Progenitor cell of endocrine pancreas (in vitro differentiated cells): Measurements from ENCODE around the gene OR2S2. TPM values are rescaled to one million over a fixed set of nuclear protein-coding genes. Genes with fewer than 3 reads are reported as not detected.
"Not testable (repeated sequence)": the region's sequence is repeated elsewhere in the genome, so short reads cannot be mapped to it uniquely, and the experiment has no call there.

Source experiments
- DNase-seq: peaks from one replicate; pipeline ENCODE4 v3.0.0; 2021; ENCODE audit warnings: low spot score; ENCODE audit not compliant: unreplicated experiment
- H3K27ac Mint-ChIP-seq: 2 replicates; pipeline ENCODE4 v1.8.0; 2021; ENCODE audit warnings: mild to moderate bottlenecking, moderate library complexity, mixed read lengths
- H3K27me3 Mint-ChIP-seq: 2 replicates; pipeline ENCODE4 v1.8.0; 2021; ENCODE audit warnings: mixed read lengths
- H3K36me3 Mint-ChIP-seq: 2 replicates; pipeline ENCODE4 v1.8.0; 2022; ENCODE audit warnings: mixed read lengths; ENCODE audit not compliant: insufficient read depth
- H3K4me1 Mint-ChIP-seq: 2 replicates; pipeline ENCODE4 v1.8.0; 2021; ENCODE audit warnings: low read depth, mixed read lengths
- H3K4me3 Mint-ChIP-seq: 2 replicates; pipeline ENCODE4 v1.8.0; 2021; ENCODE audit warnings: low read depth, mild to moderate bottlenecking, moderate library complexity, mixed read lengths
- H3K9me3 Mint-ChIP-seq: 2 replicates; pipeline ENCODE4 v1.8.0; 2021; ENCODE audit warnings: low read depth, mixed read lengths
- CTCF ChIP-seq: fragments of 200-600 bp; sonication (generic); IDR thresholded peaks from one replicate; pipeline ENCODE4 v1.5.0; 2021; ENCODE audit warnings: antibody characterized with exemption, mild to moderate bottlenecking; ENCODE audit not compliant: unreplicated experiment
- long read RNA-seq: library from polyadenylated mRNA; unstranded; transcript quantifications from one replicate; pipeline ENCODE4 v2.0.0, GENCODE V29; 2020
- total RNA-seq: library from RNA; stranded (reverse); gene quantifications from 2 replicates; pipeline ENCODE4 v1.2.1, GENCODE V29; 2021

Gene OR2S2
- not detected in 2 replicates for total RNA-seq
- long read RNA-seq: 0 reads

GRCh38 chr9:35958104-35958837 lies at the start of gene OR2S2:
TSS of gene OR2S2 (minus strand) at chr9:35958154. CDS start at chr9:35958098, 56 bp downstream.
- Mint-ChIP-seq H3K27me3 (peaks cover 64% of the 10 kb centered on the region), H3K4me1 (peaks cover 2% of the 10 kb centered on the region), H3K36me3 (no peaks in the 10 kb centered on the region), H3K4me3 (no peak within 1 kb of the TSS), H3K27ac (no peak within 1 kb of the TSS), H3K9me3 (no peaks in the 10 kb centered on the region)
- no peak for DNase-seq
- TF ChIP-seq CTCF: no peak

- TF ChIP-seq CTCF: no peak
- Mint-ChIP-seq H3K36me3 (no peaks in the 10 kb centered on the region), H3K4me1 (no peaks in the 10 kb centered on the region), H3K27me3 (peaks cover 62% of the 10 kb centered on the region), H3K27ac (no peak overlapping the region), H3K4me3 (no peak overlapping the region), H3K9me3 (peaks cover 6% of the 10 kb centered on the region)
- no peak for DNase-seq
Measured at GRCh38 chr9:36007316-36007708, 49.4 kb upstream of the OR2S2 start.

- Mint-ChIP-seq H3K4me3 (no peak overlapping the region), H3K9me3 (peaks cover 6% of the 10 kb centered on the region), H3K36me3 (no peaks in the 10 kb centered on the region), H3K27ac (no peak overlapping the region), H3K27me3 (peaks cover 62% of the 10 kb centered on the region), H3K4me1 (no peaks in the 10 kb centered on the region)
- no peak for DNase-seq
- TF ChIP-seq CTCF: no peak
Measured at GRCh38 chr9:36006549-36007315, 48.8 kb upstream of the OR2S2 start.

- DNase-seq: no peak
- Mint-ChIP-seq H3K27me3 (peaks cover 57% of the 10 kb centered on the region), H3K36me3 (no peaks in the 10 kb centered on the region), H3K9me3 (peaks cover 6% of the 10 kb centered on the region), H3K27ac (no peak overlapping the region), H3K4me1 (no peaks in the 10 kb centered on the region), H3K4me3 (no peak overlapping the region)
- no peak for TF ChIP-seq CTCF
Measured at GRCh38 chr9:36005891-36006290, 47.9 kb upstream of the OR2S2 start.

- DNase-seq: no peak
- H3K27ac Mint-ChIP-seq: no peak overlapping the region
- no peak overlapping the region for H3K4me3 Mint-ChIP-seq
- H3K4me1 Mint-ChIP-seq: peaks cover 3% of the 10 kb centered on the region
- H3K36me3 Mint-ChIP-seq: no peaks in the 10 kb centered on the region
- peaks cover 3% of the 10 kb centered on the region for H3K9me3 Mint-ChIP-seq
- no peak for TF ChIP-seq CTCF
- peaks cover 37% of the 10 kb centered on the region for H3K27me3 Mint-ChIP-seq
Measured at GRCh38 chr9:35998333-35998732, 40.4 kb upstream of the OR2S2 start.

- not testable (repeated sequence) for H3K36me3 Mint-ChIP-seq, H3K4me1 Mint-ChIP-seq, H3K9me3 Mint-ChIP-seq, DNase-seq, H3K4me3 Mint-ChIP-seq, H3K27ac Mint-ChIP-seq
- H3K27me3 Mint-ChIP-seq: peaks cover 31% of the 10 kb centered on the region
Measured at GRCh38 chr9:35997016-35997415, 39.1 kb upstream of the OR2S2 start.
